Mesendoderm (in vitro differentiated cells): ENCODE data around the gene MTRF1L. TPM values are rescaled to one million over a fixed set of nuclear protein-coding genes. Genes with fewer than 3 reads are reported as not detected.

Source experiments
- DNase-seq: peaks from one replicate; pipeline ENCODE4 v3.0.0; 2013
- H2AK5ac ChIP-seq: 2 replicates; pipeline ENCODE4 v1.6.1; 2013; ENCODE audit warnings: low read length, inconsistent platforms
- H2BK120ac ChIP-seq: 2 replicates; pipeline ENCODE4 v1.6.1; 2013; ENCODE audit warnings: low read depth, mild to moderate bottlenecking, low read length, moderate library complexity, mixed read lengths
- H2BK15ac ChIP-seq: replicated peaks from 2 replicates; pipeline ENCODE4 v1.6.1; 2013; ENCODE audit warnings: low read depth, mild to moderate bottlenecking, moderate library complexity
- H2BK5ac ChIP-seq: 2 replicates; pipeline ENCODE4 v1.6.1; 2013; ENCODE audit warnings: low read length, inconsistent platforms
- H3K18ac ChIP-seq: 2 replicates; pipeline ENCODE4 v1.6.1; 2013; ENCODE audit warnings: mild to moderate bottlenecking, low read length, mixed read lengths
- H3K23ac ChIP-seq: one replicate; pipeline ENCODE4 v1.6.1; 2013; ENCODE audit warnings: low read length
- H3K27ac ChIP-seq: 2 replicates; pipeline ENCODE4 v1.5.1; 2013; ENCODE audit warnings: low read depth, mild to moderate bottlenecking, inconsistent platforms, low read length, moderate library complexity
- H3K27me3 ChIP-seq: 2 replicates; pipeline ENCODE4 v1.6.1; 2013; ENCODE audit warnings: low read length, control low read depth, mild to moderate bottlenecking, inconsistent platforms; ENCODE audit not compliant: insufficient read depth, poor library complexity
- H3K36me3 ChIP-seq: 2 replicates; pipeline ENCODE4 v1.6.1; 2013; ENCODE audit warnings: low read length, inconsistent platforms; ENCODE audit not compliant: control insufficient read depth, insufficient read depth
- H3K4ac ChIP-seq: one replicate; pipeline ENCODE4 v1.6.1; 2013; ENCODE audit warnings: low read depth, mild to moderate bottlenecking, low read length, moderate library complexity
- H3K4me1 ChIP-seq: 2 replicates; pipeline ENCODE4 v1.6.1; 2013; ENCODE audit warnings: low read depth, low read length, inconsistent platforms; ENCODE audit not compliant: control insufficient read depth
- H3K4me2 ChIP-seq: 2 replicates; pipeline ENCODE4 v1.6.1; 2013; ENCODE audit warnings: low read length
- H3K4me3 ChIP-seq: 2 replicates; pipeline ENCODE4 v1.5.1; 2013; ENCODE audit warnings: mild to moderate bottlenecking, low read length
- H3K56ac ChIP-seq: one replicate; pipeline ENCODE4 v1.6.1; 2013; ENCODE audit warnings: low read length
- H3K79me1 ChIP-seq: 2 replicates; pipeline ENCODE4 v1.6.1; 2013; ENCODE audit warnings: low read length, inconsistent platforms
- H3K79me2 ChIP-seq: 2 replicates; pipeline ENCODE4 v1.6.1; 2013; ENCODE audit warnings: mild to moderate bottlenecking, low read length; ENCODE audit not compliant: control insufficient read depth, insufficient read depth
- H3K9ac ChIP-seq: 2 replicates; pipeline ENCODE4 v1.6.1; 2013; ENCODE audit warnings: low read length, inconsistent platforms
- H4K5ac ChIP-seq: one replicate; pipeline ENCODE4 v1.6.1; 2013; ENCODE audit warnings: low read length
- H4K8ac ChIP-seq: one replicate; pipeline ENCODE4 v1.6.1; 2013; ENCODE audit warnings: low read depth, mild to moderate bottlenecking, control low read depth, low read length, moderate library complexity
- WGBS: extraction: QIAGEN DNeasy Blood & Tissue Kit; methylation state at CpG from one replicate; pipeline ENCODE4 v1.1.7; 2013; ENCODE audit warnings: low lambda C conversion rate, missing lambda C conversion rate; ENCODE audit not compliant: insufficient coverage; ENCODE audit errors: extremely low coverage; 5-methylcytosine and 5-hydroxymethylcytosine counted together
- polyA plus RNA-seq, 2 experiments: library from polyadenylated mRNA; stranded (reverse); fragments of 200-250 nt; gene quantifications; one replicate each; pipeline ENCODE4 v1.2.3, GENCODE V29; 2013

The MTRF1L gene, protein sequence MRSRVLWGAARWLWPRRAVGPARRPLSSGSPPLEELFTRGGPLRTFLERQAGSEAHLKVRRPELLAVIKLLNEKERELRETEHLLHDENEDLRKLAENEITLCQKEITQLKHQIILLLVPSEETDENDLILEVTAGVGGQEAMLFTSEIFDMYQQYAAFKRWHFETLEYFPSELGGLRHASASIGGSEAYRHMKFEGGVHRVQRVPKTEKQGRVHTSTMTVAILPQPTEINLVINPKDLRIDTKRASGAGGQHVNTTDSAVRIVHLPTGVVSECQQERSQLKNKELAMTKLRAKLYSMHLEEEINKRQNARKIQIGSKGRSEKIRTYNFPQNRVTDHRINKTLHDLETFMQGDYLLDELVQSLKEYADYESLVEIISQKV
- 20.9 TPM for polyA plus RNA-seq (2013, experiment 1 of 2)
- 21.8 TPM for polyA plus RNA-seq (2013, experiment 2 of 2)

DNA sequence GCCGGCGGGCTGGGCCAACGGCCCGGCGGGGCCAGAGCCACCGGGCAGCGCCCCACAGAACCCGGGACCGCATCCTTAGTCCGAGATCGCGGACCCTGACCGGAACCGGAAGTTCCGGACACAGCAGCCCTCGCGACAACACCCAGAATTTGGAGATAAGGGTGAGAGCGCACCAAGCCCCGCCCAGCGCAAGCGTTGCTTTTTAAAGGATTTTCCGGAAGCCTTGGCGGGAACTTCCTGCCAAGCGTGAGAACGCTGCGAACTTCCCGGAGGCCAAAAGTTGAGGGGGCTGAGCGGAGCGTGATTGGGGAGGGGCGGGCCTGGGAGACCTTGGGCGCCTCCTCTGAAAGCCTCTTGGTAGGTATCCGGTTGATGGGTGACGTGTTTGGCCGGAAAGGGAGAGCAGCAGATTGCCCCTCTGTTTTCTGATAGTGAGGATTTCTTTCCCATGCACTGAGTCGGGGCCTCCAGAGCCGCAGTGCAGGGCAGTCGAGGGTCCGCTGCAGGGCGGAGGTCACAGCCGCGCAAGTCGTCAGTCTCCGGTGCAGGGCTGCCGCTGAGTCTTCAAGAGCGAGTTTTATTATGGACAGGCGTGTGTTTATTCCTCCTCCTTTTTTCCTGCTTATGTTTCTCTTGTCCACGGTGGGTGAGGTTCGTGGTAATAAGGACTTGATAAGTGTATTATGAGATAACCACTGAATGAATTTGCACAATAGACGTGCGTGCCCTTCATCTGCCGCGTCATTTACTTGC is at the start of gene MTRF1L:
TSS of gene MTRF1L (minus strand) at position 97 of the 753 bp plus-strand sequence. CDS start at position 73, 24 bp downstream.
- Histone ChIP-seq H4K5ac (no peak within 1 kb of the TSS), H3K4me3 (peak within 1 kb of the TSS; percentile 99), H3K27ac (peak within 1 kb of the TSS; percentile 95), H3K79me2 (peaks cover 28% of the 10 kb centered on the region), H3K79me1 (peaks cover 5% of the 10 kb centered on the region), H3K4me2 (peak within 1 kb of the TSS; percentile 97), H3K4ac (peak within 1 kb of the TSS; percentile 79), H2BK120ac (no peak within 1 kb of the TSS), H3K36me3 (no peaks in the 10 kb centered on the region), H2AK5ac (peak within 1 kb of the TSS; percentile 71), H3K23ac (peak within 1 kb of the TSS; percentile 92), H3K27me3 (no peaks in the 10 kb centered on the region), H3K9ac (peak within 1 kb of the TSS; percentile 98), H3K18ac (peak within 1 kb of the TSS; percentile 82), H4K8ac (no peak within 1 kb of the TSS), H2BK15ac (no peak within 1 kb of the TSS), H2BK5ac (peak within 1 kb of the TSS; percentile 7), H3K56ac (peak within 1 kb of the TSS; percentile 98), H3K4me1 (peaks cover 2% of the 10 kb centered on the region)
- WGBS, result no CpG with 5 or more reads among the region's 52 CpGs
- DNase-seq, result peak; percentile 100

DNA sequence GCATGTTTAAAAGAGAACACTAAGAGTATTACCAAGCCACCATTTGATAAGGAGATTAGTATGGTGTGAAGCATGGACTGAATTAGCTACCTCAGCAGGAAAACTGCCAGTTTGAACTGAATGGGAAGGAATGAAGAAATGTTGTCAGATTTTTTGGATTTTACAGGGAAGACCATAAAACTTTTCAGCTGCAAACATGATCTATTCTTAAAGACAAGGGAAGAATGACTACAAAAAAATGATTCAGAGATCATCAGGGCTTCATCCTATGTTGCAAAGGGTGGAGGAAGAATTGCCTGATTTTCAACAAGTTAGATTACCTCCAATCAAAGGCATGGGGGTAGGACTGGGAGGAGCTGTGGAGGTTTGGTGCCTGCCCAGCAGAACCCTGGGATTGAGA is 49.3 kb upstream of the MTRF1L start:
- Histone ChIP-seq H3K4me3 (no peak overlapping the region), H3K27me3 (no peaks in the 10 kb centered on the region), H4K8ac (no peak overlapping the region)

DNA sequence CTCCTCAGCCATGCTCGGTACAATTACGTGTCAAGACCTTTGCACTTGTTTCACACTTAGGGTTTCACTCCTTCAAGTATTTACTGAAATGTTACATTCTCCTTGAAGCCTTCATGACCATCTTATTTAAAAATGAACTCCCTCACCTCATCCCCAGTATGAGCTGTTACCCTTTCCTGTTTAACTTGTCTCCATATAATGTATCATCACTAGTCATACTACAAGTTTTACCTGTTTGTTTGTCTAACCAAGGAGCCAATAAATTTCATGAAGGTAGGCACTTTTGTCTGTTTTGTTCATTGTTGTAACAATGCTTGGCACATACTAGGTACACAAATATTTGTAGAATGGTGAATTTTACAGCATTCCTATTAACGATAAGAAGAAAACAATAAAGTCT is 46.1 kb upstream of the MTRF1L start:
- Histone ChIP-seq H3K79me2 (no peaks in the 10 kb centered on the region), H3K4me1 (no peaks in the 10 kb centered on the region), H2BK15ac (no peak overlapping the region)

More for the DNA sequence above, 49.3 kb upstream of the MTRF1L start:
- no peak for DNase-seq
- Histone ChIP-seq H2BK5ac (no peak overlapping the region), H3K27ac (no peak overlapping the region), H2AK5ac (no peak overlapping the region), H3K4me1 (no peaks in the 10 kb centered on the region), H3K23ac (no peak overlapping the region), H2BK15ac (no peak overlapping the region), H3K56ac (no peak overlapping the region), H3K79me2 (no peaks in the 10 kb centered on the region), H2BK120ac (no peak overlapping the region), H3K4me2 (no peak overlapping the region), H3K79me1 (no peaks in the 10 kb centered on the region), H3K9ac (no peak overlapping the region), H4K5ac (no peak overlapping the region), H3K18ac (no peak overlapping the region), H3K36me3 (no peaks in the 10 kb centered on the region), H3K4ac (no peak overlapping the region)

DNA sequence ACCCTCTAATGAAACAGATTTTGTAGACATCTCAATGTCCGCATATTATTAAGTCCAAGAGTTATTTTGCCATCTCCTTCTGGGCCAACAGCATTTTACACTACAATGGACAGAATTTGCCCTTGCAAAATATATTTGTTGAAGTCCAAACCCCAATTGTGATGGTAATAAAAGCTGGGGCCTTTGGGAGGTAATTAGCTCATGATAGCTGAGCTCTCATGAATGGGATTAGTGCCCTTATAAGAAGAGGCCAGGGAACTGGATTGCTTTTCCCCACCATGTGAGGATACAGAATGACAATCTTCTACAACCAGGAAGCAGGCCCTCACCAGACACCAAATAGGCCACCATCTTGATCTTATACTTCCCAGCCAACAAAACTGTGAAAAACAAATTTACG is 44.9 kb upstream of the MTRF1L start:
- H3K23ac ChIP-seq, result no peak overlapping the region
- H2BK15ac ChIP-seq, result no peak overlapping the region
- H3K79me2 ChIP-seq, result no peaks in the 10 kb centered on the region
- H3K79me1 ChIP-seq, result no peaks in the 10 kb centered on the region
- H2BK5ac ChIP-seq, result no peak overlapping the region
- no peak overlapping the region for H3K27ac ChIP-seq
- WGBS, result no CpG with 5 or more reads among the region's 2 CpGs
- no peak overlapping the region for H2BK120ac ChIP-seq
- H2AK5ac ChIP-seq, result no peak overlapping the region
- no peak overlapping the region for H4K8ac ChIP-seq
- no peaks in the 10 kb centered on the region for H3K4me1 ChIP-seq
- H3K27me3 ChIP-seq, result no peaks in the 10 kb centered on the region
- no peak overlapping the region for H3K9ac ChIP-seq
- no peaks in the 10 kb centered on the region for H3K36me3 ChIP-seq
- no peak overlapping the region for H3K4me3 ChIP-seq
- no peak overlapping the region for H3K4ac ChIP-seq
- H3K4me2 ChIP-seq, result no peak overlapping the region
- H4K5ac ChIP-seq, result no peak overlapping the region
- no peak overlapping the region for H3K56ac ChIP-seq
- DNase-seq, result no peak
- H3K18ac ChIP-seq, result no peak overlapping the region

More for the DNA sequence above, 46.1 kb upstream of the MTRF1L start:
- no peak overlapping the region for H3K56ac ChIP-seq
- H3K23ac ChIP-seq, result no peak overlapping the region
- H4K5ac ChIP-seq, result no peak overlapping the region
- no CpG with 5 or more reads among the region's 3 CpGs for WGBS
- no peak overlapping the region for H2AK5ac ChIP-seq
- H3K27me3 ChIP-seq, result no peaks in the 10 kb centered on the region
- H3K36me3 ChIP-seq, result no peaks in the 10 kb centered on the region
- H3K27ac ChIP-seq, result no peak overlapping the region
- no peak overlapping the region for H4K8ac ChIP-seq
- H3K4ac ChIP-seq, result no peak overlapping the region
- DNase-seq, result no peak
- H2BK120ac ChIP-seq, result no peak overlapping the region
- no peaks in the 10 kb centered on the region for H3K79me1 ChIP-seq
- no peak overlapping the region for H3K9ac ChIP-seq
- no peak overlapping the region for H3K4me2 ChIP-seq
- no peak overlapping the region for H3K18ac ChIP-seq
- H3K4me3 ChIP-seq, result no peak overlapping the region
- no peak overlapping the region for H2BK5ac ChIP-seq

DNA sequence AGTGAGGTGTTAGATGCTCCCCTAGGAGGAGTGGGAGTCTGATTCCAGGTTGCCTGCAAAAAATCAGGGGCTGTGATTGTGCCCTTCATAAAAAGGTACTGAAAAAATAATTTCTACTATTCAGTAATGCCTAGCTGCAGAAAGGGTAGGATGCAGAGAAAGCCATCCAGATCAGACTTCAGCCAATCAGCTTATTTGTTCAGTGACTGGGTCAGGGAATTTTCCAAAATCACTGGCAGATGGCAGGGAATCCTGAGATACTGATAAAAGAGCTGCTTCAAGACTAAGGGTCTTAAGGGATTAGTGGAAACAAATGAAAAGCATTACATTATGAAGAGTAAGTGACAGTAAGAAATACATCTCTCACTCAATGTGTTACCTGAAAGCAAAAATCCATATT is 42.8 kb upstream of the MTRF1L start:
- Histone ChIP-seq H4K8ac (no peak overlapping the region), H3K27me3 (no peaks in the 10 kb centered on the region), H3K79me1 (no peaks in the 10 kb centered on the region), H3K4ac (no peak overlapping the region), H3K56ac (no peak overlapping the region), H3K4me1 (no peaks in the 10 kb centered on the region), H3K36me3 (no peaks in the 10 kb centered on the region), H2BK120ac (no peak overlapping the region), H3K79me2 (no peaks in the 10 kb centered on the region), H2AK5ac (no peak overlapping the region), H3K4me3 (no peak overlapping the region), H3K27ac (no peak overlapping the region), H2BK5ac (no peak overlapping the region), H4K5ac (no peak overlapping the region), H3K9ac (no peak overlapping the region), H3K18ac (no peak overlapping the region), H2BK15ac (no peak overlapping the region), H3K23ac (no peak overlapping the region), H3K4me2 (no peak overlapping the region)
- no peak for DNase-seq
